ENCODE measurements around the gene TGFB1I1.

The TGFB1I1 gene

GRCh38 chr16:31452631-31453106 is 19.3 kb upstream of the TGFB1I1 start:
- no peak for DNase-seq

GRCh38 chr16:31453255-31454204 is 18.4 kb upstream of the TGFB1I1 start:
- peak; percentile 68 to 72 for DNase-seq

GRCh38 chr16:31455601-31456314 is 16.2 kb upstream of the TGFB1I1 start:
- peak; percentile 11 to 34 for DNase-seq

GRCh38 chr16:31456988-31457360 is 15.0 kb upstream of the TGFB1I1 start:
- no peak for DNase-seq

- peak; percentile 18 to 41 for DNase-seq
Measured at GRCh38 chr16:31458073-31458843, 13.7 kb upstream of the TGFB1I1 start.

- DNase-seq, result peak; percentile 98 to 99
Measured at GRCh38 chr16:31458844-31459686, 12.9 kb upstream of the TGFB1I1 start, which contains the start of gene ARMC5. ARMC5 (plus strand) TSS chr16:31459501; CDS start chr16:31459525, 24 bp downstream.

- peak; percentile 100 for DNase-seq
Measured at GRCh38 chr16:31459687-31460581, 12.0 kb upstream of the TGFB1I1 start.

GRCh38 chr16:31460582-31461002 is 11.4 kb upstream of the TGFB1I1 start:
- peak; percentile 15 to 40 for DNase-seq

- DNase-seq, result no peak
Measured at GRCh38 chr16:31461201-31461920, 10.6 kb upstream of the TGFB1I1 start.

- no peak for DNase-seq
Measured at GRCh38 chr16:31461921-31462804, 9.8 kb upstream of the TGFB1I1 start.

GRCh38 chr16:31464348-31464769 is 7.6 kb upstream of the TGFB1I1 start:
- DNase-seq, result no peak

GRCh38 chr16:31464781-31465260 is 7.1 kb upstream of the TGFB1I1 start:
- DNase-seq, result no peak

- no peak for DNase-seq
Measured at GRCh38 chr16:31465788-31466370, 6.1 kb upstream of the TGFB1I1 start.

GRCh38 chr16:31466381-31466841 is 5.5 kb upstream of the TGFB1I1 start:
- DNase-seq, result no peak

GRCh38 chr16:31467151-31467773 is 4.7 kb upstream of the TGFB1I1 start:
- no peak for DNase-seq

- no peak for DNase-seq
Measured at GRCh38 chr16:31467858-31468257, 4.1 kb upstream of the TGFB1I1 start.

- no peak for DNase-seq
Measured at GRCh38 chr16:31470615-31471014, 1.3 kb upstream of the TGFB1I1 start.

Measured in inflammatory macrophage (primary cell).